CD4-positive, alpha-beta T cell treated with Interferon alpha-2 for 1 hour (primary cell): ENCODE measurements around the gene ZNF121.
A peak's percentile ranks its signal among the peaks of the same experiment; 100 is the strongest.
"Not testable (repeated sequence)": the region's sequence is repeated elsewhere in the genome, so short reads cannot be mapped to it uniquely, and the experiment has no call there.

ENCODE experiments used
- DNase-seq, 2 donors: peaks; one replicate each; pipeline ENCODE4 v3.0.0-alpha.2; 2020 to 2022

ZNF121 gene

DNA sequence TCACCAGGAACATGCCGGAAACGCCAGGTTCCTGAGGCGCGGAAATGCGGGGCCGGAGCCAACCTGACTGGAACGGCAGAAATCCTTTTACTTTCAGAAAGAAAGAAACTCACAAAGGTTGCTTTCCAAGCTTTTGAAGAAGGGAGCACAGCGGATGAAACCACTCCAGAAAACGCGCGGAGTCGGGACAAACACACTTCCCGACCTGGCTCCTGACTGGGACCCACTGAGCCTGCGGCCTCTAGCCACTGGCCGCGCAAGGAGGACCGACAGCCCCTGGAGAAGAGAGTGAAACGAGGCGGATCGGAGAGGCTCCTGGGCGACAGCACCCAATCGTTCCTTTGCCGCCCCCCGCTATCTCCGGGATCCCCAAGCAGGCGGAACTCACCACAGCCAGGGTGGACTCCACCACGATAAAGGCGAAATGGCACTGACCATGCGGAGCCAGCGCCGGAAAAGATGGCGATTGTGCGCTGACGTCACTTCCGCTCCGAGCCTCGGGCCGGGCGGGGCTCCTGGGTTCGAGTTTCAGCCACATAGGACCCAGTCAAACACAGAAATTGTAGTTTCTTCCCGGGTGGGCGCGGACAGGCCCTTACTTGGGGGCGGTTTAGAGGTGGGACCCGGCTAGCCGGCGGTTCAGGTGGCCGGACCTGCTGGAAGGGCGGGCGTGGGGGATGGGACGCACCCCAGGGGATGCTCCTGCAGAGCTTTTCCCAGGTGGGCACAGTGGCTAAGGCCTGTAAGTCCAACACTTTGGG lies at the start of gene ZNF121:
TSS of gene ZNF121 (minus strand) at position 432 of the 761 bp plus-strand sequence. CDS start 16,407 bp downstream, outside the sequence.
- DNase-seq: peak; percentile 80 to 84

DNA sequence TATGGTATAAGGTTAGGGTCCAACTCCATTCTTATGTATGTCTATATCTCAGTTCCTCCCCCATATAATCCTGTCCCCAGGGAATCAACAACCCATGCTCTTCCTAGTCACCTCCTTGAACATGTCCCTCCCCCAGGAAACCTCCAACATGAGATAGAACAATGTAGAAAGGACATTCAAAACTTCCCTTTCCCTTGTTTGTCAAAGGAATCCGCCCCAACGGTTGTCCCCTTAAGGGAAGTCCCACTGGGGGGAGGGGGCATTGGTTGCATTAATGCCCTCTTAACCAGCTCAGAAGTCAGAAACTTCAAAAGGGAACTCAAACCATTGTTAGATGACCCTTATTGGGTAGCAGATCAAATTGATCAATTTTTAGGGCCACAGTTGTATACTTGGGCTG lies 43.6 kb upstream of the ZNF121 start:
- no peak for DNase-seq

DNA sequence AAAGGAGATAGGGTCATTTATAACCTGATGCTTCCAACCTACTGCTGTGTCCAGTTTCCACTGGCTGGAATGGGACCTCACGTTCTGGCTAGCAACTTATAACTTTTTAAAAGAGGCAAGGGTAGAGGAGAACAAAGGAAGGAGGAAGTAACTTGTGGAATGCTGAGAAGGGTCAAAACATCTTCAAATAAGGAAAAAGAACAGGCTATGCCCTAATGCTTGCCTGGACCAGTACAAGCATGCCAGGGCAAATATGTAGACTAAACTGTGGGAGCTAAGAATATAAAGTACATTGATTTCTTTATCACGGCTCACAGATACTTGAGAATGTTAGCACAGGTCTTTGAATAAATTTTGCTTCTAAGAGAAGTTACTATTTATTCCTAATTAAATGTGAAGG lies 38.2 kb upstream of the ZNF121 start:
- no peak for DNase-seq

DNA sequence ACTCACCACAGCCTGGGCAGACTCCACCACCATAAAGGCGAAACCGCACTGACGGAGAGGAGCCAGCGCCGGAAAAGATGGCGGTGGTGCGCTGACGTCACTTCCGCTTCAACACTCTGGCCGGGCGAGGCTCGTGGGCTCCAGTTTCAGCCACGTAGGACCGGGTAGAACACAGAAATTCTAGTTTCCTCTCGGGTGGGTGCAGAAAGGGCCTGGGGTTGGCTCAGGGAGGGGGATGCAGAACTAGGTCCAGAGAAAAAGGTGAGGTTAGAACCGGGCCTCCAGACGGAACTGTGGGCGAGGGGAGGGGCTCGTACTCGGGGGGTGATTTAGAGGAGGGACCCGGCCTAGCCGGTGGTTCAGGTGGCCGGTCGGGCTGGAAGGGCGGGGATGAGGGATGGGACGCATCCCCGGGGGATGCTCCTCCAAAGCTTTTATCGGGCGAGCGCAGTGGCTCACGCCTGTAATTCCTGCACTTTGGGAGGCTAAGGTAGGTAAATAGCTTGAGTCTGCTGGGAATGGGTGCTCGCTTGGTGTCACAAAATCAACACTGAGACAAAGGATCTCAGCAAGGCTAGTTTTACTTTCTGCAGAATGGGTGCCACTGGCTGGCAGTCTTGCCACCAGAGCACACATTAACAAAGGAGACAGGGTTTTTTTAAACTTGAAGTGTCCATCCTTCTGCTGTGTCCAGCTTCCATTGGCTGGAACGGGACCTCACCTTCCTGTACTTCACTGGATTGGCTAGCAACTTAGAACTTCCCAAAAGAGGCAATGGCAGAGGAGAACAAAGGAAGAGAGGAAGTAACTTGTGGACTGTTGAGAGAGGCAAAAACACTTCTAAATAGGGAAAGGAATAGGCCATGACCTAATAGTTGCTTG lies 37.1 kb upstream of the ZNF121 start, which contains the start of gene ZNF561:
TSS of gene ZNF561 (minus strand) at position 77 of the 882 bp plus-strand sequence. CDS start 1,776 bp downstream, outside the sequence.
- DNase-seq: peak; percentile 87 to 91

DNA sequence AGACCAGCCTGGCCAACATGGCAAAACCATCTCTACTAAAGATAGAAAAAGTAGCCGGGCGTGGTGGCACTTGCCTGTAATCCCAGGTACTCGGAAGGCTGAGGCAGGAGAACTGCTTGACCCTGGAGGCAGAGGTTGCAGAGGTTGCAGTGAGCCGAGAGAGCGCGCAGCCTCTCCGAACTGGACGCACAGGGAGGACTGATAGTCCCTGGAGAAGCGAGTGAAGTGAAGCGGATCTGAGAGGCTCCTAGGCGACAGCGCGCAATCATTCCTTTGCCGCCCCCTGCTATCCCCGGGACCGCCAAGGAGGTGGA lies 36.5 kb upstream of the ZNF121 start:
- no peak for DNase-seq

DNA sequence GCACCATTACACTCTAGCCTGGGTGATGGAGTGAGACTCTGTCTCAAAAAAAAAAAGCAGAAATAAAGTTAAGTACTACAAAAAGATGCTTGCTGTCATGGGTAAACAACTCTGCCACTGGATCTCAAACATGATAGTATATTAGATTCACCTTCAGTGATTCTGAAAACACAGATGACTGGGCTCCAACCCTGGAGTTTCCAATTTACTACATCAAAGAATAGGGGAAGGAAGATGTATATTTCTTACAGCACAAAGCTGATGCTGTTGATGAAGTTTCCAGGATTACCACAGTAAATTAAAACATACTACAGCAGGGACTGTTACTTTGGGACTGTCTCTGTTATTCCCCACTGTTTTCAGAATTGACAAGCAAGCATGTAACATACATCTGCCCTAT lies 31.5 kb upstream of the ZNF121 start:
- DNase-seq: no peak

DNA sequence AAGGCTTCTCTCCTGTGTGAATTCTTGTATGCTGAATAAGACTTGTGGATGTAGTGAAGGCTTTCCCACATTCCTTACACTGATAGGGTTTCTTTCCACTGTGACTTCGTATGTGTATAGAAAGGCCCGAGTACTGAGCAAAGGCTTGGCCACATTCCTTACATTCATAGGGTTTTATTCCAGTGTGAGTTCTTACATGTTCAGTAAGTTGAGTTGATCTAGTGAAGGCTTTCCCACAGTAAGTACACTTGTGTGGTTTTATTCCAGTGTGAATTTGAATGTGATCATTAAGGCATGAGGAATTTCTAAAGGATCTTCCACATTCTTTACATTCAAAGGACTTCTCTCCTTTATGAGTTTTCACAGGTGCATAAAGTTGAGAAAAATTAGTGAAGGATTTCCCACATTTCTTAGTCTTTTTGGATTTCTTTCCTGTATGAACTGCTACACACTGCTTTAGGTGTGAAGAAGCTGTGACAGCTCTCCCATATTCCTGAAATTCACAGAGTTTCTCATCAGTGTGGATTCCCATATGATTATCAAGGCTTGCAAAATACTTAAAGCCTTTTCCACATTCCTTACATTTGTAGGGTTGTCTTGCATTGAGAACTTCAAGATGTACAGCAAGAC lies 26.3 kb upstream of the ZNF121 start:
- DNase-seq: no peak

DNA sequence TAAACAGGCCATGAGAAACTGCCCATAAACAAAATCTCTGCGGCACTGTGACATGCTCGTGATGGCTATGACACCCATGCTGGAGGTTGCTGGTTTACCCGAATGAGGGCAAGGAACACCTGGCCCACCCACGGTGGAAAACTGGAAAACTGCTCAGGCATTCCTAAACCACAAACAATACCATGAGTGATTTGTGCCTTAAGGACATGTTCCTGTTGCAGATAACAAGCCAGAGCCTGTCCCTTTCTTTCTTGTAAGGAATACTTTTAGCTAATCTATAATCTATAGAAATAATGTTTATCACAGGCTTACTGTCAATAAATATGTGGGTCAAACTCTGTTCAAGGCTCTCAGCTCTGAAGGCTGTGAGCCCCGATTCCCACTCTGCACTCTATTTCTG lies 24.6 kb upstream of the ZNF121 start:
- no peak for DNase-seq

DNA sequence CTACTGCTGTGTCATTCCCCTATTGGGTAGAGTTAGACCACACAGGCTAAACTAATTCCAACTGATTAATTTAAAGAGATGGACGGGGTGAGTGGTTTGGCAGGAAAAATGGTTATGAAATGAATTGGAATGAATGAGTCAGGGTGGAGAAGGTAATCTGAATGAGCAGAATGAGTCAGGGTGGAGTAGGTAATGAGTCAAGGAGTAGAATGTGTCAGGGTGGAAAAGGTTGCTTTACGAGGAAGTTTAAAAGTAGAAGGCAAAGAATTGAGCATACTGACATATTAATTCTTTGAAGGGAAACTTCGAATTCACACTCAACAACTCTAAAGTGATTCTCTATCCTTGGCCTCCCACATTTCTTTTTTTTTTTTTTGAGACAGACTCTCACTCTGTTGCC lies 12.7 kb upstream of the ZNF121 start:
- no peak for DNase-seq

DNA sequence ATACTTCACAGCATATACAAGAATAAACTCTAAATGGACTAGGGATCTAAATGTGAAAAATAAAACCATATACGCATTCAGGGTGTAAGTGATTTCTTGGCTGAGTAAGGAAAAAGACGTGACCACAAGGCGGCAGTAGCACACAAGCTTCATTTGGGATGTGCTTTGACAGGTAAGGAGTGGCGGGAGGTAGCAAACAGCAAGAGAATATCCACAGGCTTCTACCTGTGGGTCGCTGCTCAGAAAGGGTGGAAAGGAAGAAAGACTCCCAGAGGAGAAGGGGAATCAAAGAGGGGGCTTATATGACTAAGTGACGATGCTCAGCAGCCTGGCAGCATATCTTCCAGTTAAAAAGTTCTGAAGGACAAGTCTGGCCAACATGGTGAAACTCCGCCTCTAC lies 2.5 kb upstream of the ZNF121 start:
- peak; percentile 73 to 84 for DNase-seq

DNA sequence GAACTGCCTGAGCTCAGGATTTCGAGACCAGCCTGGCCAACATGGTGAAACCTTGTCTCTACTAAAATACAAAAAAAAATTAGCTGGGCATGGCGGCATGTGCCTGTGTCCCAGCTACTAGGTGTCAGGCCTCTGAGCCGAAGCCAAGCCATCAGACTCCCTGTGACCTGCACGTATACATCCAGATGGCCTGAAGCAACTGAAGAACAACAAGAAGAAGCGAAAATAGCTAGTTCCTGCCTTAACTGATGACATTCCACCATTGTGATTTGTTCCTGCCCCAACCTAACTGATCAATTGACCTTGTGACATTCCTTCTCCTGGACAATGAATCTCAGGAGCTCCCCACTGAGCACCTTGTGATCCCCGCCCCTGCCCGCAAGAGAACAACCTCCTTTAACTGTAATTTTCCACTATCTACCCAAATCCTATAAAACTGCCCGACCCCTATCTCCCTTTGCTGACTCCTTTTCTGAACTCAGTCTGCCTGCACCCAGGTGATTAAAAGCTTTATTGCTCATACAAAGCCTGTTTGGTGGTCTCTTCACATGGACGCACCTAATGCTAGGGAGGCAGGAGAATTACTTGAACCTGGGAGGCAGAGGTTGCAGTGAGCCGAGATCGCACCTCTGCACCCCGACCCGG lies 2.1 kb downstream of the ZNF121 start:
- DNase-seq: not testable (repeated sequence)

DNA sequence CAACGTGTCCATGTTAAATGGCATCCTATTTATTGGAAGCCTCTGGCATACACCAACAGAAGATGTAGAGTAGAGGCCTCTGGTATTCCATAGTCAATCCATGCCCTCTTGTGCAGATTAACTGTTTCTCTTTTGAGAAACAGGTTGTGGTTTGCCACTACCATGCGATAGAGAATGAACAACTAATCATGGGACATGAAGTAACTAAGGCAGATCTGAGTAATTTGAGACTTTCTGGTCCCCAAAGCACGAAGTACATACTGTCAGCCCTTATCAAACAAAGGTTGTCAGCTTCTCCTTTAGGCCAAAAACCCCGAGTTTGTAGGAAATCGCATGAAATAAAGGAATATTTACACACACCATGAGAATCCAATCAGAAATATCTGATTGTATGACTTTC lies 3.6 kb downstream of the ZNF121 start:
- no peak for DNase-seq

DNA sequence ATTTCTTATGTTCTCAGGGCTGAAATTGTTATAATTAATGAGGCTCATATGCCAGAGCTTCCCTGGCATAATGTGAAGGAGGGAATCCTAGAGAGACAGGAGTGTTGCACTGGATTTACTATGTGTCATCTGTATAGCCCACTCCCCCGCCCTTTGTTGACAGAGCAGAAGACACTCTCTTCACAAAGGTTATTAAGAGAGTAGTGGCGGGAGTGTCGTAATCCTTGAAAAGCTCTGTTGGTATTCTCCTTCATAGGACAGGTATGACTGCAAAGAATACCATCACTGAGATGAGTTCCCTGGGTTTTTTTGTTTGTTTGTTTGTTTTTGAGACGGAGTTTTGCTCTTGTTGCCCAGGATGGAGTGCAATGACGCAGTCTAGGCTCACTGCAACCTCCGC lies 14.0 kb downstream of the ZNF121 start:
- DNase-seq: no peak

DNA sequence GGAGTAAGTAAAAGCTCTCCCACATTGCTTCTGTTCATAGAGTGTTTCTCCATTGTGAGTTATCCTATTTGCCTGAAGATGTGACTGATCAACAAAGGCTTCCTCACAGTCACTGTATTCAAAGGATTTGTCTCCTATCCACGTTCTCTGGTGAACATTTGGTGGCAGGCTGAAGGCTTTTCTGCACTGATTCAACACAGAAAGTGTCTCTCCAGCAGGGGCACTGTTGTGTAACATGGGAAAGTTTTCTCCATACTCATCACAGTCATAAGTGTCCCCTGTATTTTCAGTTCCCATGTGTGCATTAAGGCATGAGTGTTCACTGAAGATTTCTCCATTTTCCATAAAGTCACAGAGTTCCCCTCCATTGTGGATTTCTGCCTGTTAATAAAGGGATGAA lies 17.6 kb downstream of the ZNF121 start:
- DNase-seq: no peak

DNA sequence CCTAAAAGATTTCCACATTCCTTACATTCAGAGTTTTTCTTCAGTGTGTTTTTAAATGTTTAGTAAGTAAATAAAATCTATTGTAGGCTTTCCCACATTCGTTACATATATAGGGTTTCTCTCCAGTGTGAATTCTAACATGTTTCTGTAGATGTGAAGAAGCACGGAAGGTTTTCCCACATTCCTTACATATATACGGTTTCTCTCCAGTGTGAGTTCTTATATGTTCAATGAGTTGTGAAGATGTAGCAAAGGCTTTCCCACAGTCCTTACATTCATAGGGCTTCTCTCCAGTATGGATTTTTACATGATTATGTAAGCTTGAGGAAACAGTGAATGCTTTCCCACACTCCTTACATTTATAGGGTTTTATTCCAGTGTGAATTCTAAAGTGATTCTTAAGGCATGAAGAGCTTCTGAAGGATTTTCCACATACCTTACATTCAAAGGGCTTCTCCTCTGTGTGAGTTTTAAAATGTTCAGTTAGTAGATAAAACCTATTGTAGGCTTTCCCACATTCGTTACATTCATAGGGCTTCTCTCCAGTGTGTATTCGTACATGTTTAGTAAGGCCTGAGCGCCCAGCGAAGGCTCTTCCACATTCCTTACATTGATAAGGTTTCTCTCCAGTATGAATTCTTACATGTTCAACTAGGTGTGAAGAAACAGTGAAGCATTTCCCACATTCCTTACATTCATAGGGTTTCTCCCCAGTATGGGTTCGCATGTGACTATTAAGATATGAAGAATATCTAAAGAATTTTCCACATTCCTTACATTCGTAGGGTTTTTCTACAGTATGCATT lies 18.2 kb downstream of the ZNF121 start:
- DNase-seq: no peak

DNA sequence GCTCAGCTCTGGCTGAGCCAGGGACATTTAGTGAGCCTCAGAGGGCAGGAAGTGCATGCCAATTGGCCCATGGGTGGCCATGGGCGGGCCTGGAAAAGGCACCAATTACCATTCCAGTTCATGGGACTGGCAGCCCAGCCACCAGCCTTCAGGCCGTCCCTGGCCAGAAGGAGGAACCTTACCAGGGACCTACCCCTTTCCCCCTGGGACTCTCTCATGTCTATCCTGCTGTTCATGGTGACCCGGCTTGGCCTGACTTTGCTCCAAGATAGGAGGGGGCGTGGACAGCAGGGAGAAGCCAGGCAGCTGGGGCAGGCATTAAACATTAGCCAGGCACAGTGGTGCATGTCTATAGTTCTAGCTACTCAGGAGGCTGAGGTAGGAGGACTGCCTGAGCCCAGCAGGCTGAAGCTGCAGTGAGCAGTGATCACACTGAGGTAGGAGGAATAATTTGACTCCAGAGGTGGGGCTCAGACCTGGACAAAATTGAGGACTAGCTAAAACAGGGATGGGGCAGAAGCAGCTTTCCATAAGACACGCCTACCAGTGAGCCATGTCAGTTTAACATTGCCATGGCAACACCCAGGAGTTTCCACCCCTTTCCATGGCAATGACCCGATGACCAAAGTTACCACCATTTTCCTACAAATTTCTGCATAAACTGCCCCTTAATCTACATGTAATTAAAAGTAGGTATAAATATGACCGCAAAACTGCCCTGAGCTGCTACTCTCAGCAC lies 31.6 kb downstream of the ZNF121 start:
- no peak for DNase-seq

DNA sequence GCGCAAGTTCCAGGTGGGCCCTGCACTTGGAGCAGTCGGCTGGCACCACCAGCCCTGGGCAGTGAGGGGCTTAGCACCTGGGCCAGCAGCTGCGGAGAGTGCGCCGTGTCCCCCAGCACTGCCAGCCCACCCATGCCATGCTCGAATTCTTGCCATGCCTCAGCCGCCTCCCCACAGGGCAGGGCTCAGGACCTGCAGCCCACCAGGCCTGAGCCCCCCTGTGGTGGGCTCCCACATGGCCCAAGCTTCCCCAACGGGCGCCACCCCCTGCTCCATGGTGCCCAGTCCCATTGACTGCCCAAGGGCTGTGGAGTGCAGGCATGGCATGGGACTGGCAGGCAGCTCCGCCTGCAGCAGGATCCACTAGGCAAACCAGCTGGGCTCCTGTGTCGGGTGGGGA lies 36.4 kb downstream of the ZNF121 start:
- DNase-seq: no peak

DNA sequence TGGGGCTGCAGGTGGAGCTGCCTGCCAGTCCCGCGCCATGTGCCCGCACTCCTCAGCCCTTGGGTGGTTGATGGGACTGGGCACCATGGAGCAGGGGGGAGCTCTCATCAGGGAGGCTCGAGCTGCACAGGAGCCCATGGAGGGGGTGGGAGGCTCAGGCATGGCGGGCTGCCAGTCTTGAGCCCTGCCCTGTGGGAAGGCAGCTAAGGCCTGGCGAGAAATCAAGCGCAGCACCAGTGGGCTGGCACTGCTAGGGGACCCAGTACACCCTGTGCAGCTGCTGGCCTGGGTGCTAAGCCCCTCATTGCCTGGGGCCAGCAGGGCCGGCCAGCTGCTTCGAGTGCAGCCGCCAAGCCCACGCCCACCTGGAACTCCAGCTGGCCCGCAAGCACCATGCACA lies 43.0 kb downstream of the ZNF121 start:
- not testable (repeated sequence) for DNase-seq

DNA sequence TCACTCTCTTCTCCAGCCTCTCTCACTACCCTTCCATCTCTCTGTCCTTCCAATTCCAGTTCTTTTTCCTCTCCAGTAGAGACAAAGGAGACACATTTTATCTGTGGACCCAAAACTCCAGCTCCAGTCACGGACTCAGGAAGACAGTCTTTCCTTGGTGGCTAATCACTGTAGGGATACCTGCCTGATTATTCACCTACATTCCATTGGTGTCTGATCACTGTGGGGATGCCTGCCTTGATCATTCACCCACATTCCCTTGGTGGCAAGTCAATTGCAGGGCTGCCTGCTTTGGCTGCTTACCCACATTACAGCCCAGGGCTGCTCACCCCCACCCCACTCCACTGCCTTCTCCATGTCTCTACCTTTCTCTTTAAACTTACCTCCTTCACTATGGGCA lies 44.4 kb downstream of the ZNF121 start:
- DNase-seq: not testable (repeated sequence)

DNA sequence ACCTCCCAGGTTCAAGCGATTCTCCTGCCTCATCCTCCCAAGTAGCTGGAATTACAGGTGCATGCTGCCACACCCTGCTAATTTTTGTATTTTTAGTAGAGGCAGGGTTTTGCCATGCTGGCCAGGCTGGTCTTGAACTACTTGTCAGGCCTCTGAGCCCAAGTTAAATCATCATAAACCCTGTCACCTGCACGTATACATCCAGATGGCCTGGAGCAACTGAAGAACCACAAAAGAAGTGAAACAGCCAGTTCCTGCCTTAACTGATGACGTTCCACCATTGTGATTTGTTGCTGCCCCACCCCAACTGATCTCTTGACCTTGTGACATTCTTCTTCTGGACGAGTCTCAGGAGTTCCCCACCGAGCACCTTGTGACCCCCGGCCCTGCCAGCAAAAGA lies 45.1 kb downstream of the ZNF121 start:
- not testable (repeated sequence) for DNase-seq
